ENCODE measurements around the gene AP2B1.

DNA sequence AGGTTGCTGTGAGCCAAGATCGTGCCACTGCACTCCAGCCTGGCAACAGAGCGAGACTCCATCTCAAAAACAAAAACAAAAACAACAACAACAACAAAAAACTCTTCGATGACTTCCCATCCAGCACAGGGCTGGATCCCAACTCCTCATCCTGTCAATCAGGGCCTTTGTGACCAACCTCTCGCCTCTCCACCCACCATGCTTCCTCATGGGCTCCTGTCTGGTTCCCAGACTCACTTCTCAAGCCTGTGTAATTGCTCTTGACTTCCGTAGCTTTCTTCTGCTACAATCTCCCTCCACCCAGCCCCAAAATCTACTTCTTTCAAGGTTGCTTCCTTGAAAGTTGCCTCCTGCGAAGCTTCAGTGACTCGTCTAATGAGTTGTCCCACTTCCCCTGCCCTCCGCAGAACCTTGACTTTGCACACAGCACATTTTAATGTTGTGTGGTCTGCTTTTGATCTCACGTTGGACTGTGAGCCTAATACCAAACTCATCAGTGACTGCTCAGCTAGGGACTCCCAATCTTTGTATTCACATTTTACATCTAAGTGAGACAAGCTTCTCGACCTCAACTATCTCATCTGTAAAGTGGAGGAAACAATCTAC, 143.4 kb downstream of the AP2B1 start:
- TF ChIP-seq, protein P1, sequence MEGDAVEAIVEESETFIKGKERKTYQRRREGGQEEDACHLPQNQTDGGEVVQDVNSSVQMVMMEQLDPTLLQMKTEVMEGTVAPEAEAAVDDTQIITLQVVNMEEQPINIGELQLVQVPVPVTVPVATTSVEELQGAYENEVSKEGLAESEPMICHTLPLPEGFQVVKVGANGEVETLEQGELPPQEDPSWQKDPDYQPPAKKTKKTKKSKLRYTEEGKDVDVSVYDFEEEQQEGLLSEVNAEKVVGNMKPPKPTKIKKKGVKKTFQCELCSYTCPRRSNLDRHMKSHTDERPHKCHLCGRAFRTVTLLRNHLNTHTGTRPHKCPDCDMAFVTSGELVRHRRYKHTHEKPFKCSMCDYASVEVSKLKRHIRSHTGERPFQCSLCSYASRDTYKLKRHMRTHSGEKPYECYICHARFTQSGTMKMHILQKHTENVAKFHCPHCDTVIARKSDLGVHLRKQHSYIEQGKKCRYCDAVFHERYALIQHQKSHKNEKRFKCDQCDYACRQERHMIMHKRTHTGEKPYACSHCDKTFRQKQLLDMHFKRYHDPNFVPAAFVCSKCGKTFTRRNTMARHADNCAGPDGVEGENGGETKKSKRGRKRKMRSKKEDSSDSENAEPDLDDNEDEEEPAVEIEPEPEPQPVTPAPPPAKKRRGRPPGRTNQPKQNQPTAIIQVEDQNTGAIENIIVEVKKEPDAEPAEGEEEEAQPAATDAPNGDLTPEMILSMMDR (IDR thresholded peaks at IDR 0.05) = no peak
- TF ChIP-seq IRF1 (CRISPR knock-in tag; IDR thresholded peaks at IDR 0.05) (no peak), CREB1 (CRISPR knock-in tag; IDR thresholded peaks at IDR 0.05) (no peak), GTF2I (CRISPR knock-in tag; conservative IDR thresholded peaks at IDR 0.05) (no peak), KAT7 (CRISPR knock-in tag; IDR thresholded peaks at IDR 0.05; ENCODE audit: borderline replicate concordance) (no peak), IRF2 (CRISPR knock-in tag; IDR thresholded peaks at IDR 0.05; ENCODE audit: borderline replicate concordance, low read depth) (no peak), ZNF232 (CRISPR knock-in tag; IDR thresholded peaks at IDR 0.05) (no peak), NR2C2 (CRISPR knock-in tag; IDR thresholded peaks at IDR 0.05) (no peak)
- TF ChIP-seq, protein P2, sequence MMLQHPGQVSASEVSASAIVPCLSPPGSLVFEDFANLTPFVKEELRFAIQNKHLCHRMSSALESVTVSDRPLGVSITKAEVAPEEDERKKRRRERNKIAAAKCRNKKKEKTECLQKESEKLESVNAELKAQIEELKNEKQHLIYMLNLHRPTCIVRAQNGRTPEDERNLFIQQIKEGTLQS (CRISPR knock-in tag; conservative IDR thresholded peaks at IDR 0.05) = no peak
